OCI-LY7 (cell line): Measurements from ENCODE around the gene SLC18A2. TPM values are rescaled to one million over a fixed set of nuclear protein-coding genes. Genes with fewer than 3 reads are reported as not detected.

ENCODE experiments used
- BruUV-seq: library from RNA; stranded (reverse); fragments of 400-500 nt; replicated peaks from 2 replicates; lab custom pipeline; 2021; lab: Mats Ljungman, UMichigan
- CTCF ChIA-PET: fragments of 300-600 bp; sonication (Branson Sonifier 250); formaldehyde crosslinking; loops from one replicate; lab custom pipeline; 2022; ENCODE audit warnings: antibody characterized with exemption; ENCODE audit not compliant: unreplicated experiment; lab: Charles Lee
- POLR2A ChIA-PET: fragments of 300-600 bp; sonication (Branson Sonifier 250); formaldehyde crosslinking; loops from one replicate; lab custom pipeline; 2022; ENCODE audit warnings: antibody characterized with exemption; lab: Charles Lee
- DNase-seq: peaks from one replicate; pipeline ENCODE4 v3.0.0-alpha.2; 2015; ENCODE audit warnings: low spot score
- H2AFZ ChIP-seq: fragments of 200-600 bp; sonication (generic), shearing (Covaris generic); 2 replicates; pipeline ENCODE4 v1.6.1; 2014; ENCODE audit warnings: mild to moderate bottlenecking, antibody characterized with exemption, low read length, moderate library complexity
- H3K27ac ChIP-seq: fragments of 200-600 bp; sonication (generic); 2 replicates; pipeline ENCODE4 v1.5.1; 2014; ENCODE audit warnings: mixed run types, low read depth, mild to moderate bottlenecking, moderate library complexity, low read length, inconsistent platforms; ENCODE audit not compliant: poor library complexity, severe bottlenecking
- H3K36me3 ChIP-seq: fragments of 200-600 bp; sonication (generic); 2 replicates; pipeline ENCODE4 v1.6.1; 2014; ENCODE audit warnings: mild to moderate bottlenecking, antibody characterized with exemption, low read length, moderate library complexity, mixed read lengths; ENCODE audit not compliant: insufficient read depth
- H3K4me1 ChIP-seq: fragments of 200-600 bp; sonication (generic); 2 replicates; pipeline ENCODE4 v1.5.1; 2014; ENCODE audit warnings: mild to moderate bottlenecking, low read length; ENCODE audit not compliant: insufficient read depth, poor library complexity, severe bottlenecking
- H3K4me2 ChIP-seq: fragments of 200-600 bp; sonication (generic); 2 replicates; pipeline ENCODE4 v1.6.1; 2014; ENCODE audit warnings: mild to moderate bottlenecking, low read length
- H3K4me3 ChIP-seq: fragments of 200-600 bp; sonication (generic); 2 replicates; pipeline ENCODE4 v1.5.1; 2014; ENCODE audit warnings: mild to moderate bottlenecking, low read depth, low read length; ENCODE audit not compliant: poor library complexity, severe bottlenecking
- H3K79me2 ChIP-seq: fragments of 200-600 bp; sonication (generic); 2 replicates; pipeline ENCODE4 v1.6.1; 2016; ENCODE audit warnings: low read depth, mild to moderate bottlenecking, low read length, moderate library complexity, mixed read lengths; ENCODE audit not compliant: insufficient read depth
- H3K9me2 ChIP-seq: fragments of 200-600 bp; sonication (generic); 2 replicates; pipeline ENCODE4 v1.6.1; 2016; ENCODE audit warnings: mild to moderate bottlenecking, low read length, mixed read lengths; ENCODE audit not compliant: insufficient read depth
- H3K9me3 ChIP-seq: fragments of 200-600 bp; sonication (generic); 2 replicates; pipeline ENCODE4 v1.6.1; 2014; ENCODE audit warnings: mild to moderate bottlenecking, mixed run types, low read length, mixed read lengths
- H4K20me1 ChIP-seq: fragments of 200-600 bp; sonication (generic); 2 replicates; pipeline ENCODE4 v1.6.1; 2014; ENCODE audit warnings: mild to moderate bottlenecking, antibody characterized with exemption, low read length, moderate library complexity, mixed read lengths; ENCODE audit not compliant: insufficient read depth
- EZH2phosphoT487 ChIP-seq: fragments of 200-600 bp; sonication (generic); IDR thresholded peaks from 2 replicates; pipeline ENCODE4 v1.6.1; 2018; ENCODE audit warnings: low read depth, borderline replicate concordance, mild to moderate bottlenecking, mixed run types, antibody characterized with exemption, low read length, moderate library complexity, mixed read lengths
- intact Hi-C: fragments of 100-400 bp; cut with micrococcal nuclease; formaldehyde crosslinking; loops from one replicate; pipeline ENCODE4 v1.10.0; 2022; ENCODE audit not compliant: unreplicated experiment
- total RNA-seq, 2 experiments: library from RNA; depleted of rRNA in 1 of 2; stranded (reverse); fragments of >200 nt in 1 of 2; shearing (Covaris generic) in 1 of 2; gene quantifications; 2 replicates each; pipeline ENCODE4 v1.2.3, GENCODE V29; 2014 to 2022
- TF ChIP-seq, protein P1 (sequence below): fragments of 200-600 bp; sonication (generic); conservative IDR thresholded peaks from 2 replicates; pipeline ENCODE4 v1.5.1; 2014; ENCODE audit warnings: mild to moderate bottlenecking, antibody characterized with exemption, low read length, moderate library complexity, mixed read lengths

Gene SLC18A2
- total RNA-seq, 2 experiments from 2014 or later = not detected

DNA sequence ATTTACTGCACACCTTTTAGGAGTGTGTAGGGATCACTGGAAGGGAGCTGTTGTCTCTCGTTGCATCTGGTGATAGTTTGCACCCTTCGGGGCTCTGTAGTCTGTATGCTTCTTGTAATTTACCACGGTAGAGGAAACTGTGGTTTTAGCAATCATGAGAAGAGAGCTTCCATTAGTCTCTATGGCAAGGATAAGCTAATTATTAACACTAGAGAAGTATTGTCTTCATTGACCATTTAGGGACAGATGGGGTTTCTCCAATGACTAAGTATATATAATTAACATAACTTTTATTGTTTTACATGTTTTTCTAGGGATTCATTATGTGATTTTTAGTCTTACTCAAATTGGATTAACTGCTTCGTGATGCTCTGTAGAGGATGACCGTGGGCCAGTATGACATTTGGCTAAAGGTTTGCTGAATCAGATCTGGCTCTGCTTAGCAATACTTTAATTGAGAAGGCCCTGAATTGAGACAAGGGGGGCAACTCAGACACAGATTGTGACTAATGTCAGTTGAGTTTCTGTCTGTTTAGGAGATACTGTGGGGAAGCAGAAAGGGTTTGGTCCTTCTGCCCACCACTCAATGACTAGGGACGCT lies 8.7 kb downstream of the SLC18A2 start:
- H3K9me2 ChIP-seq = no peaks in the 10 kb centered on the region
- intact Hi-C loops = no loop called here
- no peaks in the 10 kb centered on the region for H3K9me3 ChIP-seq
- H3K4me1 ChIP-seq = no peaks in the 10 kb centered on the region
- no peaks in the 10 kb centered on the region for H3K36me3 ChIP-seq
- no peak for DNase-seq
- H2AFZ ChIP-seq = no peak overlapping the region
- ChIA-PET CTCF (no interaction called here), POLR2A (no interaction called here)
- H3K4me2 ChIP-seq = no peak overlapping the region
- H3K4me3 ChIP-seq = no peak overlapping the region
- H3K79me2 ChIP-seq = no peaks in the 10 kb centered on the region
- TF ChIP-seq, protein P1, sequence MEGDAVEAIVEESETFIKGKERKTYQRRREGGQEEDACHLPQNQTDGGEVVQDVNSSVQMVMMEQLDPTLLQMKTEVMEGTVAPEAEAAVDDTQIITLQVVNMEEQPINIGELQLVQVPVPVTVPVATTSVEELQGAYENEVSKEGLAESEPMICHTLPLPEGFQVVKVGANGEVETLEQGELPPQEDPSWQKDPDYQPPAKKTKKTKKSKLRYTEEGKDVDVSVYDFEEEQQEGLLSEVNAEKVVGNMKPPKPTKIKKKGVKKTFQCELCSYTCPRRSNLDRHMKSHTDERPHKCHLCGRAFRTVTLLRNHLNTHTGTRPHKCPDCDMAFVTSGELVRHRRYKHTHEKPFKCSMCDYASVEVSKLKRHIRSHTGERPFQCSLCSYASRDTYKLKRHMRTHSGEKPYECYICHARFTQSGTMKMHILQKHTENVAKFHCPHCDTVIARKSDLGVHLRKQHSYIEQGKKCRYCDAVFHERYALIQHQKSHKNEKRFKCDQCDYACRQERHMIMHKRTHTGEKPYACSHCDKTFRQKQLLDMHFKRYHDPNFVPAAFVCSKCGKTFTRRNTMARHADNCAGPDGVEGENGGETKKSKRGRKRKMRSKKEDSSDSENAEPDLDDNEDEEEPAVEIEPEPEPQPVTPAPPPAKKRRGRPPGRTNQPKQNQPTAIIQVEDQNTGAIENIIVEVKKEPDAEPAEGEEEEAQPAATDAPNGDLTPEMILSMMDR = no peak
- no peak for TF ChIP-seq EZH2phosphoT487
- H3K27ac ChIP-seq = no peak overlapping the region
- BruUV-seq = no TSS peak
- no peaks in the 10 kb centered on the region for H4K20me1 ChIP-seq

DNA sequence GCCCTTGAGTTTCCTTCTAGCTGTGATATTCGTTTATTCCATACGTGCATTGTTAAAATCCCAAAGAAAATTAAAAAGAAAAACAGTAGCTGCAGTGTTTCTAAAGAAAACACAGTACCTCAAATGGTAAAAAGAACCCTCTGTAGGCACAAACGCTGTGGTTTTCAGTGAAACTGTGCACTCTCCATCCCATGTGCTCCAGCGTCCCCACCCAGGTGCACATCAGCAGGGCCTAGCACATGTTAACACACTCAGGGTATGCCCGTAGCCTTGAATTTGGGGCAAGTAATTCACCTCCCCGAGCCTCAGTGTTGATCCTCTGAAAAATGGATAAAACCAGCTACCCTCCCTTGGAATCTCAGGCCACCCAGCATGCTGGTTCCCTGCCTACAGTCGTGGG lies 9.5 kb downstream of the SLC18A2 start:
- intact Hi-C loops = no loop called here
- no peak for DNase-seq
- ChIA-PET POLR2A (no interaction called here), CTCF (no interaction called here)
- Histone ChIP-seq H3K4me1 (no peaks in the 10 kb centered on the region), H3K36me3 (no peaks in the 10 kb centered on the region), H2AFZ (no peak overlapping the region), H3K9me2 (no peaks in the 10 kb centered on the region), H3K4me3 (no peak overlapping the region), H4K20me1 (no peaks in the 10 kb centered on the region), H3K27ac (no peak overlapping the region), H3K79me2 (no peaks in the 10 kb centered on the region), H3K4me2 (no peak overlapping the region), H3K9me3 (no peaks in the 10 kb centered on the region)
- TF ChIP-seq, protein P1 = no peak
- TF ChIP-seq EZH2phosphoT487 = no peak
- BruUV-seq = no TSS peak

DNA sequence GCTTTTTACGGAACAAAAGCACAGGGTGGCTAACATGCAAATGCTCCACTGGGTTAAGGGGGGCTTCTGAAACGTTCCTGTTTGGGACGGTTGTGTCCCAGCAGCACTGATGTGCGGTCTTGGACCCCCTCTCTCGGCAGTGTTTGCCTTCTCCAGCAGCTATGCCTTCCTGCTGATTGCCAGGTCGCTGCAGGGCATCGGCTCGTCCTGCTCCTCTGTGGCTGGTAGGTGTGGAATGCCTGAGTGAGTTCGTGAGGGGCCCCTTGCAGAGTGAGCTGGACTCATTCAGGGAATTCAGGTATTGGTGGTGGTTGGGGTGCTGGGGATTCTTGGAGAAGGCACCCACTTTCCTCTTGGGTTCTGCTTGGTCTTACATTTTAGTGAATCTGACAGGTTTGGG lies 13.0 kb downstream of the SLC18A2 start:
- DNase-seq = no peak
- Histone ChIP-seq H3K4me2 (no peak overlapping the region), H3K79me2 (no peaks in the 10 kb centered on the region), H3K36me3 (no peaks in the 10 kb centered on the region), H3K4me1 (no peaks in the 10 kb centered on the region), H3K27ac (no peak overlapping the region), H2AFZ (no peak overlapping the region), H3K9me2 (no peaks in the 10 kb centered on the region), H4K20me1 (no peaks in the 10 kb centered on the region), H3K9me3 (no peaks in the 10 kb centered on the region), H3K4me3 (no peak overlapping the region)
- BruUV-seq = no TSS peak
- CTCF ChIA-PET = no interaction called here
- intact Hi-C loops = no loop called here
- TF ChIP-seq, protein P1 = no peak
- TF ChIP-seq EZH2phosphoT487 = no peak
- POLR2A ChIA-PET = no interaction called here
